ENCODE data around the gene PTPN11.

Gene PTPN11

GRCh38 chr12:112525426-112525809, 106.7 kb downstream of the PTPN11 start:
- TF ChIP-seq CTCF (conservative IDR thresholded peaks at IDR 0.05; ENCODE audit: low read depth, low read length), result no peak
- H3K4me3 ChIP-seq (ENCODE audit: low read length), result no peak overlapping the region
- DNase-seq (ENCODE audit: low read depth), result no peak

DNA sequence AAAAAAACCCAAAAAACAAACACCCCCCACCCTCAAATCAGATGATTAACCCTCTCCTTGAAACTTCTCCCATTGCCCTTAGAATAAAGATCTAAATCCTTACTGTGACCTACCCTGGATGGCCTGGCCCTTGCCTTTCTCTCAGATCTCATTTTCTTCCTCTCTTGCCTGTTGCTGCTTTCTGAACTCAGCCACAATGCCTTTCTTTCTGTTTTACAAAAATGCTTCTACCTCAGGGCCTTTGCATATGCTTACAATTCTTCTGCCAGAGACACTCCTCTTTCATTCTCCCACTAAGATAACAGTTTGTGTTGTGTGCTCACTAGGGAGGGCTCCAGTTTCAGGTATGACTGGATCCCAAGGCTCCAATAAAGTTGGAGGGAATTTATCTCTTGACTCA, 108.3 kb downstream of the PTPN11 start:
- no peak overlapping the region for H3K4me3 ChIP-seq (ENCODE audit: low read length)
- no peak for DNase-seq (ENCODE audit: low read depth)
- TF ChIP-seq CTCF (conservative IDR thresholded peaks at IDR 0.05; ENCODE audit: low read depth, low read length), result no peak

GRCh38 chr12:112527501-112527900, 108.8 kb downstream of the PTPN11 start:
- H3K4me3 ChIP-seq (ENCODE audit: low read length), result no peak overlapping the region
- no peak for DNase-seq (ENCODE audit: low read depth)
- no peak for TF ChIP-seq CTCF (conservative IDR thresholded peaks at IDR 0.05; ENCODE audit: low read depth, low read length)

- H3K4me3 ChIP-seq (ENCODE audit: low read length), result no peak overlapping the region
- no peak for TF ChIP-seq CTCF (conservative IDR thresholded peaks at IDR 0.05; ENCODE audit: low read depth, low read length)
- no peak for DNase-seq (ENCODE audit: low read depth)
Observed at GRCh38 chr12:112528521-112528920, 109.8 kb downstream of the PTPN11 start.

DNA sequence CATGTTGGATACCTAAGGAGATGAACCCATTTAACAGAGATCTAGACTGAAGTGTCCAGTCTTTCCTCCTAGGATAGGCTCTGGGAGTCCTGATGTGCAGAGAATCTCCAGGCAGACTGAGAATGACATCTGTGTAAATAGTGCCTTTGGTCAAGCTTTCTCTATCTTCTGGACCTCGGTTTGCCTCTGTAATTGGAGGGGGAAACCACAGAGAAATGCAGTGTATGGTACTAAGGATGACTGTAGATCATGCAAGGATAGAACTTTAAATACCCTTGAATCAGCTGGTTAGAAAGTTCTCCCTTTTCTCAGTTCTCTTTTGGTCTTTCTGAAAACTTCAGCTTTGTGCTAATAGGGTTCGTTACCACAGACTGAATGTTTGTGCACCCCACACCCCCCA, 112.2 kb downstream of the PTPN11 start:
- DNase-seq (ENCODE audit: low read depth), result no peak
- H3K4me3 ChIP-seq (ENCODE audit: low read length), result no peak overlapping the region
- no peak for TF ChIP-seq CTCF (conservative IDR thresholded peaks at IDR 0.05; ENCODE audit: low read depth, low read length)

DNA sequence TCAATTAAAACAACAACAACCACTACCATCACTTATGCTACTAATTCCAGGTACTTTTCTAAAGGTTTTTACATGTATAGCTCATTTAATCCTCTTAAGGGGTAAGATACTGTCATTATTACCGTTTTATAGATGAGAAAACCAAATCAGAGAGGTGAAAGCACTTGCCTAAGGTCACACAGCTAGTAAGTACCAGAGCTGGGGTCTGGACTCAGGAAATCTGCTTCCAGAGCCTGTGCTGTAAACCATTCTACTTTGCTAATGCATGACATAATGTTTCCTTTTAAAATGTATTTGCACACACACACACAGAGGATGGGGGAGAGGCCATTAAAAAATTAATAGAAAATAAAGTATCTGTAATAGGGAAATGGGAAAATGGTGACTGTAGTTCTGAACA, 113.4 kb downstream of the PTPN11 start:
- TF ChIP-seq CTCF (conservative IDR thresholded peaks at IDR 0.05; ENCODE audit: low read depth, low read length), result no peak
- no peak overlapping the region for H3K4me3 ChIP-seq (ENCODE audit: low read length)
- DNase-seq (ENCODE audit: low read depth), result no peak

DNA sequence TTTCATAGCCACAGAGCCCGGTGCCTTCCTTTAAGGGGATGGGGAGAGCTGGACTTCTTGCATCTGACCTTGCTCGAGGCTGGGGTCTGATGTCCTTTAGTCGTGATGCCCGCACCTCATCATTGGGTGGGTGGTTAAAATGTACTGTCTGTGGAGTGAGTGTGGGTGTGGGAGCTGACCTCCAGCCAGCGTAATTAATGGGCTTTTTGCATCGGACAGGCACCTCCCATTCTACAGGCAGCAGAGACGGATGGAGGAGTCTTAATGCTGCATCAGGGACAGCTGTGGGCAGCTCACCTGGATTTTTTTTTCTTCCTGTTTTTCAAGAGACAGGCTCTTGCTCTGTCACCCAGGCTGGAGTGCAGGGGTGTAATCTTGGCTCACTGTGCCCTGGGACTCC, 114.8 kb downstream of the PTPN11 start:
- DNase-seq (ENCODE audit: low read depth), result no peak
- no peak for TF ChIP-seq CTCF (conservative IDR thresholded peaks at IDR 0.05; ENCODE audit: low read depth, low read length)
- no peak overlapping the region for H3K4me3 ChIP-seq (ENCODE audit: low read length)
